HEK293T (cell line): ENCODE results near the gene ZDHHC1.

Source experiments
- BHLHE40 ChIP-seq: fragments of 450-650 bp; IDR thresholded peaks from 2 replicates; pipeline ENCODE4 v1.6.1; 2016; ENCODE audit warnings: mild to moderate bottlenecking, moderate library complexity, borderline replicate concordance
- FOXA1 ChIP-seq: fragments of 450-650 bp; IDR thresholded peaks from 2 replicates; pipeline ENCODE4 v1.6.1; 2016; ENCODE audit warnings: mild to moderate bottlenecking
- FOXK2 ChIP-seq: fragments of 450-650 bp; IDR thresholded peaks from 2 replicates; pipeline ENCODE4 v1.6.1; 2016; ENCODE audit warnings: mild to moderate bottlenecking
- FOXM1 ChIP-seq: fragments of 450-650 bp; IDR thresholded peaks from 2 replicates; pipeline ENCODE4 v1.6.1; 2017; ENCODE audit warnings: mild to moderate bottlenecking, borderline replicate concordance
- NFRKB ChIP-seq: fragments of 450-650 bp; IDR thresholded peaks from 2 replicates; pipeline ENCODE4 v1.6.1; 2016; ENCODE audit warnings: mild to moderate bottlenecking, moderate library complexity
- PKNOX1 ChIP-seq: fragments of 450-650 bp; IDR thresholded peaks from 2 replicates; pipeline ENCODE4 v1.6.1; 2016
- SP1 ChIP-seq: fragments of 450-650 bp; IDR thresholded peaks from 2 replicates; pipeline ENCODE4 v1.6.1; 2017
- SUZ12 ChIP-seq: fragments of 450-650 bp; IDR thresholded peaks from 2 replicates; pipeline ENCODE4 v1.6.1; 2016; ENCODE audit warnings: mild to moderate bottlenecking
- TARDBP ChIP-seq: fragments of 450-650 bp; IDR thresholded peaks from 2 replicates; pipeline ENCODE4 v1.6.1; 2016
- ZNF384 ChIP-seq: fragments of 450-650 bp; IDR thresholded peaks from 2 replicates; pipeline ENCODE4 v1.6.1; 2016

- no peak for TF ChIP-seq BHLHE40
- no peak for TF ChIP-seq SP1
- no peak for TF ChIP-seq TARDBP
- TF ChIP-seq SUZ12 = no peak
- TF ChIP-seq NFRKB = no peak
- TF ChIP-seq ZNF384 = no peak
- TF ChIP-seq FOXA1 = no peak
- no peak for TF ChIP-seq PKNOX1
- TF ChIP-seq FOXK2 = no peak
- TF ChIP-seq FOXM1 = no peak
These were observed 58.7 kb downstream of the ZDHHC1 start for GRCh38 chr16:67357561-67357960.
